Ishikawa (cell line): Measurements from ENCODE around the gene CDH16.

ENCODE experiments used
- CEBPB ChIP-seq: IDR thresholded peaks from 2 replicates; pipeline ENCODE4 v1.6.1; 2012
- CREB1 ChIP-seq: IDR thresholded peaks from 2 replicates; pipeline ENCODE4 v1.6.1; 2012; ENCODE audit warnings: low read depth
- EP300 ChIP-seq: IDR thresholded peaks from 2 replicates; pipeline ENCODE4 v1.6.1; 2012; ENCODE audit warnings: borderline replicate concordance
- TAF1 ChIP-seq: IDR thresholded peaks from 2 replicates; pipeline ENCODE4 v1.6.1; 2012; ENCODE audit warnings: low read depth, mild to moderate bottlenecking
- USF1 ChIP-seq: IDR thresholded peaks from 2 replicates; pipeline ENCODE4 v1.6.1; 2012

- TF ChIP-seq CEBPB (no peak), USF1 (no peak), EP300 (no peak), CREB1 (no peak), TAF1 (no peak)
These were observed 37.1 kb downstream of the CDH16 start for GRCh38 chr16:66881560-66881959.
